ENCODE data around the gene L3MBTL4.

The L3MBTL4 gene

GRCh38 chr18:5930789-5931188, 483.9 kb downstream of the L3MBTL4 start:
- TF ChIP-seq NFIC (IDR thresholded peaks at IDR 0.05) (no peak), FOXM1 (IDR thresholded peaks at IDR 0.05; ENCODE audit: borderline replicate concordance, low read depth) (no peak), CEBPB (IDR thresholded peaks at IDR 0.05) (no peak), ZBTB7A (IDR thresholded peaks at IDR 0.05; ENCODE audit: low read depth) (no peak), MAX (IDR thresholded peaks at IDR 0.05) (no peak)

GRCh38 chr18:5918205-5918858, 496.4 kb downstream of the L3MBTL4 start:
- TF ChIP-seq USF1 (IDR thresholded peaks at IDR 0.05) = no peak
- no peak for TF ChIP-seq TEAD4 (IDR thresholded peaks at IDR 0.05)
- no peak for TF ChIP-seq REST (IDR thresholded peaks at IDR 0.05; ENCODE audit: low read depth)
- TF ChIP-seq NFIC (IDR thresholded peaks at IDR 0.05) = no peak
- TF ChIP-seq CREB1 (IDR thresholded peaks at IDR 0.05; ENCODE audit: low read depth) = no peak
- no peak for TF ChIP-seq TCF12 (IDR thresholded peaks at IDR 0.05; ENCODE audit: low read depth)
- TF ChIP-seq RAD21 (IDR thresholded peaks at IDR 0.05; ENCODE audit: low read depth) = no peak
- TF ChIP-seq EP300 (IDR thresholded peaks at IDR 0.05; ENCODE audit: borderline replicate concordance) = no peak
- TF ChIP-seq CEBPB (IDR thresholded peaks at IDR 0.05) = no peak
- no peak for TF ChIP-seq MAX (IDR thresholded peaks at IDR 0.05)
- TF ChIP-seq ZBTB7A (IDR thresholded peaks at IDR 0.05; ENCODE audit: low read depth) = no peak
- no peak for TF ChIP-seq YY1 (IDR thresholded peaks at IDR 0.05; ENCODE audit: low read depth)
- TF ChIP-seq TAF1 (IDR thresholded peaks at IDR 0.05; ENCODE audit: low read depth) = no peak
- TF ChIP-seq FOXM1 (IDR thresholded peaks at IDR 0.05; ENCODE audit: borderline replicate concordance, low read depth) = no peak
- no peak for TF ChIP-seq EGR1 (IDR thresholded peaks at IDR 0.05)

GRCh38 chr18:5914951-5915350, 499.8 kb downstream of the L3MBTL4 start:
- TF ChIP-seq ZBTB7A (IDR thresholded peaks at IDR 0.05; ENCODE audit: low read depth) (no peak), TEAD4 (IDR thresholded peaks at IDR 0.05) (no peak), TCF12 (IDR thresholded peaks at IDR 0.05; ENCODE audit: low read depth) (no peak), USF1 (IDR thresholded peaks at IDR 0.05) (no peak), MAX (IDR thresholded peaks at IDR 0.05) (no peak), CREB1 (IDR thresholded peaks at IDR 0.05; ENCODE audit: low read depth) (no peak), YY1 (IDR thresholded peaks at IDR 0.05; ENCODE audit: low read depth) (no peak), FOXM1 (IDR thresholded peaks at IDR 0.05; ENCODE audit: borderline replicate concordance, low read depth) (no peak), EGR1 (IDR thresholded peaks at IDR 0.05) (no peak), EP300 (IDR thresholded peaks at IDR 0.05; ENCODE audit: borderline replicate concordance) (no peak), CEBPB (IDR thresholded peaks at IDR 0.05) (no peak), REST (IDR thresholded peaks at IDR 0.05; ENCODE audit: low read depth) (no peak), NFIC (IDR thresholded peaks at IDR 0.05) (no peak), TAF1 (IDR thresholded peaks at IDR 0.05; ENCODE audit: low read depth) (no peak), RAD21 (IDR thresholded peaks at IDR 0.05; ENCODE audit: low read depth) (no peak)

GRCh38 chr18:5914016-5914415, 500.7 kb downstream of the L3MBTL4 start:
- no peak for TF ChIP-seq RAD21 (IDR thresholded peaks at IDR 0.05; ENCODE audit: low read depth)
- no peak for TF ChIP-seq TAF1 (IDR thresholded peaks at IDR 0.05; ENCODE audit: low read depth)

GRCh38 chr18:5912566-5912965, 502.1 kb downstream of the L3MBTL4 start:
- TF ChIP-seq FOXM1 (IDR thresholded peaks at IDR 0.05; ENCODE audit: borderline replicate concordance, low read depth) = no peak
- TF ChIP-seq CREB1 (IDR thresholded peaks at IDR 0.05; ENCODE audit: low read depth) = no peak
- TF ChIP-seq CEBPB (IDR thresholded peaks at IDR 0.05) = no peak
- no peak for TF ChIP-seq MAX (IDR thresholded peaks at IDR 0.05)
- TF ChIP-seq RAD21 (IDR thresholded peaks at IDR 0.05; ENCODE audit: low read depth) = no peak

GRCh38 chr18:5909125-5909524, 505.6 kb downstream of the L3MBTL4 start:
- TF ChIP-seq TCF12 (IDR thresholded peaks at IDR 0.05; ENCODE audit: low read depth) = no peak
